Embryonic facial prominence (tissue), 1 donor: ENCODE data around the gene OR2T8.

Experiments
- DNase-seq: peaks from one replicate; pipeline ENCODE4 v3.0.0-alpha.2; 2016; ENCODE audit errors: extremely low spot score

Gene OR2T8

DNA sequence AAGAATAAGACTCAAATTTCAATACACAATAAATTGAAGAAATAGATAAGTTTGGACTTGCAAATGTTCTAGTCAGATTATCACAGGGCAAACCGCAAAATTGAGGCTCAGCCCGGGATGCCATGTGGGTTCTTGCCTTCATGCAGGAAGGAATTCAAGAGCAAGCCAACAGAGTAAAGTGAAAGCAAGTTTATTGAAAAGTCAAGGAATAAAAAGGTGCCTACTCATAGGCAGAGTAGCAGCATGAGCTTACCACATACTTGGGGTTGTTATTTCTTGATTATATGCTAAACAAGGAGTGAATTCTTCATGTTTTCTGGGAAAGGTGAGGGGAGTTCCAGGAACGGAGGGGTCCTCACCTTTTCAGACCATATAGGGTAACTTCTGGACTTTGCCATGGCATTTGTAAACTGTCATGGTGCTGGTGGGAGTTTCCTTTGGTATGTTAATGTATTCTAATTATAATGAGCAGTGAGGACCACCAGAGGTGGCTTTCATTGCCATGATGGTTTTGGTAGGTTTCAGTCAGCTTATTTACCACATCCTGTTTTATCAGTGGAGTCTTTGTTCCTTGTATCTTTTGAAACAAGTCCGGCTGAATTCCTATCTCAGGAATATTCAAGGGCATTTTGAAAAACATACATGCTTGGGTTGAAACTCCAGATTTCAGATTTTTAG is 43.0 kb downstream of the OR2T8 start:
- DNase-seq = no peak

DNA sequence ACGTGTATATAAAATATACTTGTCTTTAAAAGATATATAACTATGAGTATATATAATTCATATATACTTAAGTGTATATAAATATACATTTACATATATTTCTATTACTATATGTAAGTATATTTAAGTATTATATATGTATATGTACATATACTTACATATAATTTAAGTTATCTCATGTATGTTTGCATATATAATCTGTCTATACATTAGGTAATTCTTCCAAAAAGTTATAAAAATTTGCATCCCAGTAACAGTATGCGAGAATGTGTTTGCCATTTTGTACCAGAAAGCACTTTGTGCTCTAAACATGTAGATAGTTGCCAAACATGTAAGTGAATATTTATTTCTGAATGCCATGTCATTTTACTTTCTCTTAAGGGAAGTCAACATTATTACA is 44.9 kb downstream of the OR2T8 start, which contains the start of gene OR2AK2:
TSS of gene OR2AK2 (plus strand) at position 301 of the 400 bp plus-strand sequence. CDS start 144 bp downstream, outside the sequence.
- no peak for DNase-seq

DNA sequence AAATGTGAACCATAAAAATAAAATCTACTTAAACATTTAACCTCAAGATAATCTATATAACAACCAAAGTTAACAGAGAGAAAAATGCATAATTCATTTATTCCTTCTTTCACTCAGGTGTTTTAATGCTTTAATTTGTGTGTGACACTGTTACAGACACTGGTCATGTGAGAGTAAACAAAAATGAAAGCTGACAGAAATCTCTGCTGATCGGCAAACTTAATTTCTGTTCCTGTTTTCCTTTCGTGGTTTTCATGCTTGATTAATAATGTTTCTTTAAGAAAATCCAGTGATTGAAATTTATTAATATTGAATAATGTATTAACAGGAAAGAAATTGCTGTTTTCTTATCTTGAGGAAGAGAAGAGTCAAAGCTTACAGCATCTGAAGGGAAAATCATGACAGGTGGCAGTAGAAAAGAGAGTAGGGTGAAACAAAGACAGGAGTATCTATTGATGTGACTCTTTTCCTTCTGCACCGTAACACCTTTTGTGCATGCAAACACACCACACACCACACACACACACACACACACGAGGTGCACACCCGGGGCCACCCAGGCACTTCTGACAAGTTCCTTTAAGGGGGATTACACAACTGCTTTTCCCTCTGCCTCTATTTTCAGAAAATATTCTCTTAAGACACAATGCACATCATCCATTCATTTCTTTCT is 46.6 kb downstream of the OR2T8 start:
- DNase-seq = no peak
